ENCODE data around the gene ADAMTSL1.

Gene ADAMTSL1

GRCh38 chr9:18516965-18517364 lies 43.0 kb downstream of the ADAMTSL1 start:
- Histone ChIP-seq H3K27ac (ENCODE audit: extremely low read depth, low read depth, low read length) (no peak overlapping the region), H3K4me3 (ENCODE audit: low read depth, low read length) (no peak overlapping the region), H3K36me3 (ENCODE audit: control insufficient read depth in 2 of 2, insufficient read depth in 1 of 2, low read length in 2 of 2) (no peaks in the 10 kb centered on the region), H3K4me1 (ENCODE audit: control insufficient read depth, insufficient read depth, low read length) (no peaks in the 10 kb centered on the region), H3K9me3 (ENCODE audit: control insufficient read depth, insufficient read depth, low read depth, low read length) (no peaks in the 10 kb centered on the region)
- no peak for TF ChIP-seq PATZ1 (tag by site-specific recombination; IDR thresholded peaks at IDR 0.05)
- POLR2A ChIA-PET: no interaction called here
- CTCF ChIA-PET: no interaction called here

- H3K36me3 ChIP-seq (ENCODE audit: control insufficient read depth in 2 of 2, insufficient read depth in 1 of 2, low read length in 2 of 2): no peaks in the 10 kb centered on the region
- H3K4me1 ChIP-seq (ENCODE audit: control insufficient read depth, insufficient read depth, low read length): no peaks in the 10 kb centered on the region
- CTCF ChIA-PET: no interaction called here
- H3K27ac ChIP-seq (ENCODE audit: extremely low read depth, low read depth, low read length): no peak overlapping the region
- no peaks in the 10 kb centered on the region for H3K9me3 ChIP-seq (ENCODE audit: control insufficient read depth, insufficient read depth, low read depth, low read length)
- TF ChIP-seq SP3 (tag by site-specific recombination; IDR thresholded peaks at IDR 0.05) (no peak), ZBTB10 (tag by site-specific recombination; IDR thresholded peaks at IDR 0.05) (no peak), OSR2 (tag by site-specific recombination; IDR thresholded peaks at IDR 0.05) (no peak)
- POLR2A ChIA-PET: no interaction called here
- H3K4me3 ChIP-seq (ENCODE audit: low read depth, low read length): no peak overlapping the region
Observed at GRCh38 chr9:18520416-18521047, 46.6 kb downstream of the ADAMTSL1 start.

GRCh38 chr9:18526685-18527084 lies 52.7 kb downstream of the ADAMTSL1 start:
- ChIA-PET CTCF (no interaction called here), POLR2A (no interaction called here)
- H3K4me1 ChIP-seq (ENCODE audit: control insufficient read depth, insufficient read depth, low read length): no peaks in the 10 kb centered on the region
- H3K4me3 ChIP-seq (ENCODE audit: low read depth, low read length): no peak overlapping the region
- H3K36me3 ChIP-seq (ENCODE audit: control insufficient read depth in 2 of 2, insufficient read depth in 1 of 2, low read length in 2 of 2): no peaks in the 10 kb centered on the region
- no peak overlapping the region for H3K27ac ChIP-seq (ENCODE audit: extremely low read depth, low read depth, low read length)
- no peaks in the 10 kb centered on the region for H3K9me3 ChIP-seq (ENCODE audit: control insufficient read depth, insufficient read depth, low read depth, low read length)
- no peak for TF ChIP-seq TCF7L2 (IDR thresholded peaks at IDR 0.05; ENCODE audit: borderline replicate concordance, low read depth, low read length)
- TF ChIP-seq ZNF133 (tag by site-specific recombination; IDR thresholded peaks at IDR 0.05): no peak
- no peak for TF ChIP-seq INSM2 (tag by site-specific recombination; IDR thresholded peaks at IDR 0.05)
- no peak for TF ChIP-seq ZNF423 (tag by site-specific recombination; IDR thresholded peaks at IDR 0.05)
- TF ChIP-seq GLI2 (tag by site-specific recombination; IDR thresholded peaks at IDR 0.05; ENCODE audit: borderline replicate concordance, low read depth): no peak
- TF ChIP-seq ZNF654 (tag by site-specific recombination; IDR thresholded peaks at IDR 0.05; ENCODE audit: low read depth): no peak
- TF ChIP-seq ZNF624 (tag by site-specific recombination; IDR thresholded peaks at IDR 0.05): no peak
- no peak for TF ChIP-seq ZNF701 (tag by site-specific recombination; IDR thresholded peaks at IDR 0.05)
- TF ChIP-seq SCRT1 (tag by site-specific recombination; IDR thresholded peaks at IDR 0.05; ENCODE audit: borderline replicate concordance): no peak
- no peak for TF ChIP-seq PBX3 (CRISPR knock-in tag; IDR thresholded peaks at IDR 0.05)
- no peak for TF ChIP-seq ZIC2 (tag by site-specific recombination; IDR thresholded peaks at IDR 0.05)
- no peak for TF ChIP-seq ZNF26 (tag by site-specific recombination; IDR thresholded peaks at IDR 0.05)
- no peak for TF ChIP-seq ZNF140 (tag by site-specific recombination; IDR thresholded peaks at IDR 0.05)
- TF ChIP-seq ZNF629 (tag by site-specific recombination; IDR thresholded peaks at IDR 0.05): no peak
- no peak for TF ChIP-seq ZSCAN18 (tag by site-specific recombination; IDR thresholded peaks at IDR 0.05)
- no peak for TF ChIP-seq KLF10 (tag by site-specific recombination; IDR thresholded peaks at IDR 0.05)
- TF ChIP-seq ZNF837 (tag by site-specific recombination; IDR thresholded peaks at IDR 0.05): no peak
- TF ChIP-seq HOXD13 (CRISPR knock-in tag; IDR thresholded peaks at IDR 0.05; ENCODE audit: borderline replicate concordance): no peak
